Cardiac muscle cell (in vitro differentiated cells and primary cell): ENCODE data around the gene RALA. TPM values are rescaled to one million over a fixed set of nuclear protein-coding genes. Genes with fewer than 3 reads are reported as not detected.
"Not testable (repeated sequence)": the region's sequence is repeated elsewhere in the genome, so short reads cannot be mapped to it uniquely, and the experiment has no call there.

Experiments used
- DNase-seq, 2 donors: peaks; one replicate each; pipeline versions ENCODE4 v3.0.0 to v3.0.0-alpha.2; 2010 to 2017; ENCODE audit warnings: low read depth in 1 of 2, low spot score in 1 of 2
- H3K27ac ChIP-seq: fragments of 200-600 bp; sonication (generic); 2 replicates; pipeline ENCODE4 v1.5.1; 2016
- H3K27me3 ChIP-seq: fragments of 200-600 bp; sonication (generic); 2 replicates; pipeline ENCODE4 v1.6.0; 2016; ENCODE audit warnings: control low read depth
- H3K36me3 ChIP-seq: fragments of 200-600 bp; sonication (generic); 2 replicates; pipeline ENCODE4 v1.5.1; 2016; ENCODE audit warnings: control low read depth
- H3K4me1 ChIP-seq: fragments of 200-600 bp; sonication (generic); 2 replicates; pipeline ENCODE4 v1.8.1; 2017; ENCODE audit warnings: low read depth, mild to moderate bottlenecking, mixed run types
- H3K4me3 ChIP-seq: fragments of 200-600 bp; sonication (generic); 2 replicates; pipeline ENCODE4 v1.5.1; 2016; ENCODE audit warnings: mild to moderate bottlenecking
- H3K9me3 ChIP-seq: fragments of 200-600 bp; sonication (generic); 2 replicates; pipeline ENCODE4 v1.5.1; 2017; ENCODE audit warnings: low read depth, mild to moderate bottlenecking, control low read depth
- polyA plus RNA-seq: library from polyadenylated mRNA; unstranded; fragments of >200 nt; fragmentation: Nextera tagmentation; extraction: Ambion mirVana; gene quantifications from 2 replicates; pipeline ENCODE4 v1.2.1, GENCODE V29; 2016
- total RNA-seq: library from RNA; depleted of rRNA; stranded (reverse); fragments of >200 nt; gene quantifications from 2 replicates; pipeline ENCODE4 v1.2.3, GENCODE V29; 2016
- TF ChIP-seq, protein P1 (sequence below): IDR thresholded peaks from 2 replicates; pipeline ENCODE4 v1.5.1; 2012; ENCODE audit warnings: low read depth, mild to moderate bottlenecking, low read length

RALA gene
- total and polyA plus RNA-seq, 2 experiments from 2014 or later, result 7.3 to 44.4 TPM

DNA sequence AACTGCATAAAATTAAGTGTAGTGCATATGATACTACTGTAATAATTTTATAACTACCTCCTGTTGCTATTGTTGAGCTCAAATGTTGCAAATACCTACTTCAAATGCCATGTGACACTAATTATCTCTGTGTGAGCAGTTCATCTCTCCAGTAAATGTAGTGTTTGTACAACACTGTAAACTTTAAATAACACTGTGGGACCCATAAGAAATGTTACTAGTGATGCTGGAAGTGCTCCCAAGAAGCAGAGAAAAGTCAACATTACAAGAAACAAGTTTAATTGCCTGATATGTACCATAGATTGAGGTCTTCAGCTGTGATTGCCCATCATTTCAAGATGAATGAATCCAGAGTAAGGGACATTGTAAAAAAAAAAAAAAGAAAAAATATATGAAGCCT is 39.9 kb downstream of the RALA start:
- no peak overlapping the region for H3K4me3 ChIP-seq

DNA sequence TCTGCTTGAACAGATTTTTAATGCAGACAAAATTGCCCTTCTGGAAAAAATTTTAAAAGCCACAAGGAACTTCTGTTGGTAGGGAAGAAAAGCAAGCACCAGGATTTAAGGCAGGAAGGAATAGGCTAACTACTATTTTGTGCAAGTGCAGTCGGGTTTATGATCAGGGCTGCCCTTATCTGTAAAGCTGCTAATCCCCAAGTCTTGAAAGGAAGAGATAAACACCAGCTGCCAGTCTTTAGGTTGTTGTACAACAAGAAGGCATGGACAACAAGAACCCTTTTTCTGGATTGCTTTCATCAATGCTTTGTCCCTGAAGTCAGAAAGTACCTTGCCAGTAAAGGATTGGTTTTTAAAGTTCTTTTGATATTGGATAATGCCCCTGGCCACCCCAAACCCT is 40.7 kb downstream of the RALA start:
- no peaks in the 10 kb centered on the region for H3K36me3 ChIP-seq
- H3K9me3 ChIP-seq, result no peaks in the 10 kb centered on the region
- DNase-seq, result no peak
- TF ChIP-seq, protein P1, sequence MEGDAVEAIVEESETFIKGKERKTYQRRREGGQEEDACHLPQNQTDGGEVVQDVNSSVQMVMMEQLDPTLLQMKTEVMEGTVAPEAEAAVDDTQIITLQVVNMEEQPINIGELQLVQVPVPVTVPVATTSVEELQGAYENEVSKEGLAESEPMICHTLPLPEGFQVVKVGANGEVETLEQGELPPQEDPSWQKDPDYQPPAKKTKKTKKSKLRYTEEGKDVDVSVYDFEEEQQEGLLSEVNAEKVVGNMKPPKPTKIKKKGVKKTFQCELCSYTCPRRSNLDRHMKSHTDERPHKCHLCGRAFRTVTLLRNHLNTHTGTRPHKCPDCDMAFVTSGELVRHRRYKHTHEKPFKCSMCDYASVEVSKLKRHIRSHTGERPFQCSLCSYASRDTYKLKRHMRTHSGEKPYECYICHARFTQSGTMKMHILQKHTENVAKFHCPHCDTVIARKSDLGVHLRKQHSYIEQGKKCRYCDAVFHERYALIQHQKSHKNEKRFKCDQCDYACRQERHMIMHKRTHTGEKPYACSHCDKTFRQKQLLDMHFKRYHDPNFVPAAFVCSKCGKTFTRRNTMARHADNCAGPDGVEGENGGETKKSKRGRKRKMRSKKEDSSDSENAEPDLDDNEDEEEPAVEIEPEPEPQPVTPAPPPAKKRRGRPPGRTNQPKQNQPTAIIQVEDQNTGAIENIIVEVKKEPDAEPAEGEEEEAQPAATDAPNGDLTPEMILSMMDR, result no peak
- H3K4me3 ChIP-seq, result no peak overlapping the region
- no peak overlapping the region for H3K27ac ChIP-seq
- H3K4me1 ChIP-seq, result no peaks in the 10 kb centered on the region
- H3K27me3 ChIP-seq, result no peaks in the 10 kb centered on the region

More for the DNA sequence above, 39.9 kb downstream of the RALA start:
- no peaks in the 10 kb centered on the region for H3K9me3 ChIP-seq
- H3K36me3 ChIP-seq, result no peaks in the 10 kb centered on the region
- DNase-seq, result no peak
- no peaks in the 10 kb centered on the region for H3K4me1 ChIP-seq
- no peaks in the 10 kb centered on the region for H3K27me3 ChIP-seq
- TF ChIP-seq, protein P1, result no peak
- no peak overlapping the region for H3K27ac ChIP-seq

DNA sequence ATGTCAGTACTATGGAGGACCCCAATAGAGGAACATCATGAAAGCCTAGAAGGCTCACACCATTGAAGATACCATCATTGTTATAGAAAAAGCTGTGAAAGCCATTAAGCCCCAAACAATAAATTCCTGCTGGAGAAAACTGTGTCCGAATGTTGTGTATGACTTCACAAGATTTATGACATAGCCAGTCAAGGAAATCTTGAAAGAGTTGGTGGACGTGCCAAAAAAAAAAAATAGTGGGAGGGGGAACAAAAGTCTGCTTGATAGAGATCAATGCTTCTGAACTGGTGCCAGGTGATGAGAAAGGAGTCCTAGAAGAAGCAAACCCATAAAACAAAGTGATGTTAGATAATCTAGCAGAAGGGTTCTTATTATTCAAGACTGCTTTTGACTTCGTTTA is 41.2 kb downstream of the RALA start:
- Histone ChIP-seq H3K4me3 (no peak overlapping the region), H3K27me3 (no peaks in the 10 kb centered on the region), H3K4me1 (no peaks in the 10 kb centered on the region), H3K36me3 (no peaks in the 10 kb centered on the region), H3K9me3 (no peaks in the 10 kb centered on the region), H3K27ac (no peak overlapping the region)
- DNase-seq, result no peak
- TF ChIP-seq, protein P1, result no peak

DNA sequence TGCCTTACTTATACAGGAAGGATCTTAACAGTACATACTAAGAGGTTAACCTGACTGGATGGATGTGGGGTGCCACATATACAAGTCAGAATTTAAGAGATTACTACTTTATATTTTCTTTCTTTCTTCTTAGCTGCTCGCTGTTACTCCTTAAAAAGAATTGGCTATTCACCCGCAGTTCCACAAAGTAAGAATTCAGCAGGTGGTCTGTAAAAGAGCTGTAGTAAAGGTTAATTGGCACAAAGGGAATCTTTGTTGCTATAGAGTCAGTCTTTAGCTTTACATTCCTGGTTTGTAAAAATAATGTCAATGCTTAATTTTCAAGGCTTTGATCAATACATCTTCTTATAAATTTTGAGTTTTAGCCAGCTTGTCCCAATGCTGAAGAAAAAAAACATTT is 43.2 kb downstream of the RALA start:
- TF ChIP-seq, protein P1, result no peak
- Histone ChIP-seq H3K4me1 (peaks cover under 1% of the 10 kb centered on the region), H3K27ac (no peak overlapping the region), H3K36me3 (no peaks in the 10 kb centered on the region), H3K4me3 (no peak overlapping the region), H3K27me3 (no peaks in the 10 kb centered on the region), H3K9me3 (no peaks in the 10 kb centered on the region)
- no peak for DNase-seq

DNA sequence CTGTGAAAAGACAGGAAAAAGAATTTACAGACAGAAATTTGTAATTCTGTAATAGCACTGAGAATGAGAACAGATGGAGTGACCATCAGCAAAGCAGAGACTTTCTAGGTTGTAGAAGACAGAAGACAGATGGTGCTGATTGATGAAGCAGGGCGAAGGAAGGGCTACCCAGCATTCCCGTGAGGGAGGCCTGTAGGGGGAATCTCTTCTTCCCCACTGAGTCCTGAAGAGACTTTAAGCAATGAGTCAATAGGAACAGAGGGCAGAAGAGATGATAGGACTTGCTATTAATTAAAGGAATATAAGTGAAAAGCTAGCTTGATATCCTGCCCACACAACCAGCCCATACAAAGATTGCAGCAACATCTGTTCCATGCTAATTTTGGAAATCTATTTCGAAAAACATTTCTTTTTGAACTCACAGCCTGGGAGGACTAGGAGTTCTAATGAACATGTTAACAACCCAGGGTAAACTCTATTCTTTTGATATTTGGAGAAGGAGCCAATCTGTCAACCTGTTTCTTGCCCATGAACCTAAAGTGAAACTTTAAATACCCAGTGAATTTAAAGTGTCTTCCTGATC is 44.1 kb downstream of the RALA start:
- H3K36me3 ChIP-seq, result no peaks in the 10 kb centered on the region
- DNase-seq, result peak; percentile 4 to 37
- no peak overlapping the region for H3K27ac ChIP-seq
- peaks cover 9% of the 10 kb centered on the region for H3K4me1 ChIP-seq
- no peaks in the 10 kb centered on the region for H3K9me3 ChIP-seq
- no peaks in the 10 kb centered on the region for H3K27me3 ChIP-seq
- H3K4me3 ChIP-seq, result no peak overlapping the region
- TF ChIP-seq, protein P1, result no peak

DNA sequence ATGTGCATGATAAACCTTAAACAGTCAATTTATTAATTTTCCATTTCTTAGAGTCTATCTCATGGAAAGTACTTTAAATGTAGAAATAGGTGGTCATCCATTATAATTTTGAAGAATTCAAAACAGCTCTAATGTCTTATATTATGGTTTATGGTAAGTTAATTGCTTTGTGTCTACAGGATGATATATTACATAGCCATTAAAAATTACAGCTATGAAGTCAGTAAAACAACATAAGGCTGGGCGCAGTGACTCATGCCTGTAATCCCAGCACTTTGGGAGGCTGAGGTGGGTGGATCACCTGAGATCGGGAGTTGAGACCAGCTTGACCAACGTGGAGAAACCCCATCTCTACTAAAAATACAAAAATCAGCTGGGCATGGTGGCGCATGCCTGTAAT is 44.9 kb downstream of the RALA start:
- not testable (repeated sequence) for H3K9me3 ChIP-seq, H3K4me3 ChIP-seq, H3K36me3 ChIP-seq, DNase-seq, H3K4me1 ChIP-seq, H3K27ac ChIP-seq, H3K27me3 ChIP-seq
